HCT116 (cell line): Measurements from ENCODE around the gene FHOD1. TPM values are rescaled to one million over a fixed set of nuclear protein-coding genes. Genes with fewer than 3 reads are reported as not detected.

ENCODE experiments used
- ATAC-seq: fragments of 200-7000 bp; cut with Tn5 transposase; 2 replicates; pipeline ENCODE4 v1.9.1; 2020; ENCODE audit warnings: mild to moderate bottlenecking, moderate library complexity
- BruUV-seq: library from RNA; stranded (reverse); fragments of 400-500 nt; replicated peaks from 2 replicates; lab custom pipeline; 2021; lab: Mats Ljungman, UMichigan
- CTCF ChIA-PET: fragments of 300-600 bp; sonication (Branson Sonifier 250); formaldehyde crosslinking; loops from one replicate; lab custom pipeline; 2021; ENCODE audit warnings: antibody characterized with exemption; lab: Charles Lee
- POLR2A ChIA-PET: fragments of 300-600, 350-600 bp; sonication (Branson Sonifier 250); formaldehyde crosslinking; loops from one replicate; lab custom pipeline; 2021; ENCODE audit warnings: antibody characterized with exemption; lab: Charles Lee
- RAD21 ChIA-PET, 2 experiments: fragments of 300-600 bp; sonication (Branson Sonifier 250); formaldehyde crosslinking; loops; one replicate each; lab custom pipeline; 2023; ENCODE audit warnings: low total read pairs in 2 of 2; ENCODE audit not compliant: uncharacterized antibody in 2 of 2, unreplicated experiment in 2 of 2, low non-redundant PET in 1 of 2; lab: Charles Lee
- DNase-seq: peaks from one replicate; pipeline ENCODE4 v3.0.0-alpha.2; 2010; ENCODE audit warnings: low read depth, low spot score
- H2AFZ ChIP-seq: fragments of 200-600 bp; shearing (Covaris generic), sonication (generic); 2 replicates; pipeline ENCODE4 v1.6.1; 2017; ENCODE audit warnings: low read depth, mixed run types, mixed read lengths, antibody characterized with exemption, low read length; ENCODE audit not compliant: poor library complexity, severe bottlenecking
- H3K27ac ChIP-seq: 2 replicates; pipeline ENCODE4 v1.5.1; 2012; ENCODE audit warnings: low read depth, low read length
- H3K27me3 ChIP-seq: fragments of 200-600 bp; sonication (generic); 2 replicates; pipeline ENCODE4 v1.6.1; 2016; ENCODE audit warnings: mixed run types, low read length, mixed read lengths; ENCODE audit not compliant: insufficient read depth
- H3K36me3 ChIP-seq, 2 experiments: fragments of 200-500 bp in 1 of 2; fragments of 200-600 bp in 1 of 2; sonication (Bioruptor generic) in 1 of 2; sonication (generic) in 1 of 2; 2 replicates each; pipeline versions ENCODE4 v1.5.1 to v1.6.1; 2014 to 2016; ENCODE audit warnings: low read length in 2 of 2, inconsistent platforms in 1 of 2, mixed read lengths in 1 of 2, mixed run types in 1 of 2; ENCODE audit not compliant: insufficient read depth in 2 of 2, control insufficient read depth in 1 of 2
- H3K4me1 ChIP-seq, 2 experiments: fragments of 200-600 bp in 1 of 2; sonication (generic) in 1 of 2; 2 replicates each; pipeline versions ENCODE4 v1.5.1 to v1.6.1; 2012 to 2017; ENCODE audit warnings: low read length in 2 of 2, inconsistent platforms in 1 of 2, mild to moderate bottlenecking in 1 of 2, mixed read lengths in 1 of 2, mixed run types in 1 of 2, moderate library complexity in 1 of 2; ENCODE audit not compliant: insufficient read depth in 2 of 2, control insufficient read depth in 1 of 2
- H3K4me2 ChIP-seq: fragments of 200-600 bp; sonication (generic); 2 replicates; pipeline ENCODE4 v1.6.1; 2017; ENCODE audit warnings: mixed run types, low read length, mixed read lengths
- H3K4me3 ChIP-seq, 2 experiments: fragments of 200-600 bp in 1 of 2; sonication (generic) in 1 of 2; replicated peaks in 1 of 2; 2 replicates each; pipeline ENCODE4 v1.5.1; 2011 to 2016; ENCODE audit warnings: low read length in 2 of 2, control low read depth in 1 of 2, low read depth in 1 of 2, mild to moderate bottlenecking in 1 of 2, mixed read lengths in 1 of 2, mixed run types in 1 of 2
- H3K79me2 ChIP-seq: fragments of 200-600 bp; sonication (generic); 2 replicates; pipeline ENCODE4 v1.6.1; 2017; ENCODE audit warnings: mild to moderate bottlenecking, mixed run types, low read length, moderate library complexity, mixed read lengths; ENCODE audit not compliant: insufficient read depth
- H3K9ac ChIP-seq: fragments of 200-600 bp; sonication (generic); 2 replicates; pipeline ENCODE4 v1.6.1; 2016; ENCODE audit warnings: low read length, mixed read lengths
- H3K9me2 ChIP-seq: fragments of 200-600 bp; sonication (generic), shearing (Covaris generic); 2 replicates; pipeline ENCODE4 v1.6.1; 2017; ENCODE audit warnings: mixed run types, mild to moderate bottlenecking, moderate library complexity; ENCODE audit not compliant: insufficient read depth
- H3K9me3 ChIP-seq, 2 experiments: fragments of 200-500 bp in 1 of 2; fragments of 200-600 bp in 1 of 2; sonication (Bioruptor generic) in 1 of 2; sonication (generic) in 1 of 2; 2 replicates each; pipeline ENCODE4 v1.6.1; 2014 to 2017; ENCODE audit warnings: low read length in 2 of 2, mixed read lengths in 2 of 2, inconsistent platforms in 1 of 2, low read depth in 1 of 2, mild to moderate bottlenecking in 1 of 2, mixed run types in 1 of 2, moderate library complexity in 1 of 2; ENCODE audit not compliant: control insufficient read depth in 1 of 2, insufficient read depth in 1 of 2
- H4K20me1 ChIP-seq: fragments of 200-600 bp; sonication (generic), shearing (Covaris generic); 2 replicates; pipeline ENCODE4 v1.6.1; 2017; ENCODE audit warnings: mixed run types, mild to moderate bottlenecking, moderate library complexity; ENCODE audit not compliant: insufficient read depth
- CBX3 ChIP-seq: IDR thresholded peaks from 2 replicates; pipeline ENCODE4 v1.6.1; 2012; ENCODE audit warnings: low read depth
- CTCF ChIP-seq, 3 experiments: fragments of 200-600 bp in 1 of 3; sonication (generic) in 1 of 3; IDR thresholded peaks in 2 of 3; conservative IDR thresholded peaks in 1 of 3; 2 replicates each; pipeline ENCODE4 v1.5.1; 2012 to 2017; ENCODE audit warnings: low read depth in 2 of 3, low read length in 2 of 3, antibody characterized with exemption in 1 of 3, borderline replicate concordance in 1 of 3, control low read depth in 1 of 3, mild to moderate bottlenecking in 1 of 3, mixed read lengths in 1 of 3, mixed run types in 1 of 3, moderate library complexity in 1 of 3; ENCODE audit not compliant: insufficient read depth in 1 of 3
- EZH2 ChIP-seq: fragments of 200-600 bp; sonication (generic); IDR thresholded peaks from 2 replicates; pipeline ENCODE4 v1.6.1; 2017; ENCODE audit warnings: antibody characterized with exemption, mixed run types
- EZH2phosphoT487 ChIP-seq: fragments of 200-600 bp; IDR thresholded peaks from 2 replicates; pipeline ENCODE4 v1.6.1; 2018; ENCODE audit warnings: antibody characterized with exemption, borderline replicate concordance
- JUND ChIP-seq: IDR thresholded peaks from 2 replicates; pipeline ENCODE4 v1.6.1; 2012
- MAX ChIP-seq: IDR thresholded peaks from 2 replicates; pipeline ENCODE4 v1.6.1; 2012
- POLR2A ChIP-seq: IDR thresholded peaks from 2 replicates; pipeline ENCODE4 v1.7.0; 2011; ENCODE audit warnings: borderline replicate concordance; ENCODE audit not compliant: insufficient read depth, insufficient read length; ENCODE audit errors: extremely low read depth
- RAD21 ChIP-seq: IDR thresholded peaks from 2 replicates; pipeline ENCODE4 v1.6.1; 2012; ENCODE audit warnings: low read depth, mild to moderate bottlenecking
- REST ChIP-seq: IDR thresholded peaks from 2 replicates; pipeline ENCODE4 v1.6.1; 2012; ENCODE audit warnings: low read depth
- SP1 ChIP-seq: IDR thresholded peaks from 2 replicates; pipeline ENCODE4 v1.6.1; 2012; ENCODE audit warnings: low read depth
- TCF7L2 ChIP-seq: IDR thresholded peaks from 2 replicates; pipeline ENCODE4 v1.7.0; 2011; ENCODE audit warnings: borderline replicate concordance, inconsistent platforms; ENCODE audit not compliant: insufficient read depth, insufficient read length; ENCODE audit errors: extremely low read depth
- ZFX ChIP-seq: fragments of 450-650 bp; IDR thresholded peaks from 2 replicates; pipeline ENCODE4 v1.6.1; 2017
- intact Hi-C: fragments of 100-400 bp; cut with micrococcal nuclease; formaldehyde crosslinking; loops from 2 replicates; pipeline ENCODE4 v1.10.0; 2022
- total RNA-seq: library from RNA; stranded (reverse); gene quantifications from one replicate; pipeline ENCODE4 v1.2.1, GENCODE V29; 2021; ENCODE audit not compliant: unreplicated experiment
- TF ChIP-seq, protein P1 (sequence below): IDR thresholded peaks from 2 replicates; pipeline ENCODE4 v1.6.1; 2011; ENCODE audit warnings: mild to moderate bottlenecking, low read length, moderate library complexity; ENCODE audit not compliant: insufficient replicate concordance; ENCODE audit errors: extremely low read depth
- TF ChIP-seq, protein P2 (sequence below): IDR thresholded peaks from 2 replicates; pipeline ENCODE4 v1.6.1; 2012

The FHOD1 gene
- total RNA-seq, 1 experiment from 2014 or later: 69.2 TPM

GRCh38 chr16:67227567-67227921, 19.7 kb downstream of the FHOD1 start:
- H3K9me2 ChIP-seq: no peaks in the 10 kb centered on the region
- ATAC-seq: no peak
- ChIA-PET RAD21 (no interaction called here), POLR2A (interaction anchor here (0.8 to 1.6 kb wide), 8 partner anchors 9 to 57 kb away, joined by 3 to 13 read pairs (median 4); partner anchors contain the start of genes FHOD1 and NOL3), CTCF (interaction anchor here (1.0 to 2.5 kb wide), 5 partner anchors 9 to 254 kb away, joined by 3 to 10 read pairs (median 9); partner anchors contain the start of gene ATP6V0D1)
- H3K9ac ChIP-seq: peak overlapping the region; percentile 80
- no peak overlapping the region for H2AFZ ChIP-seq
- peak overlapping the region; percentile 88 for H3K4me2 ChIP-seq
- intact Hi-C loops: no loop called here
- H3K79me2 ChIP-seq: peaks cover 18% of the 10 kb centered on the region
- peaks cover 18 to 36% of the 10 kb centered on the region in 2 experiments; a peak in 3 of 4 replicates for H3K36me3 ChIP-seq
- no peaks in the 10 kb centered on the region for H3K27me3 ChIP-seq
- peaks cover 6 to 18% of the 10 kb centered on the region in 2 experiments; a peak in 3 of 4 replicates for H3K4me1 ChIP-seq
- no peaks in the 10 kb centered on the region for H4K20me1 ChIP-seq
- no peak for DNase-seq
- no TSS peak for BruUV-seq
- peak overlapping the region; percentile 80 to 88 for H3K4me3 ChIP-seq
- peak overlapping the region; percentile 48 for H3K27ac ChIP-seq
- no peak for TF ChIP-seq REST
- no peak for TF ChIP-seq EZH2
- no peak for TF ChIP-seq CTCF (IDR thresholded peaks at IDR 0.05 in 2 of 3, conservative IDR thresholded peaks at IDR 0.05 in 1 of 3; ENCODE audit: borderline replicate concordance in 1 of 3, insufficient read depth in 1 of 3, low read depth in 2 of 3, low read length in 2 of 3)
- no peak for TF ChIP-seq CBX3
- no peak for TF ChIP-seq EZH2phosphoT487
- TF ChIP-seq POLR2A: no peak
- TF ChIP-seq ZFX: no peak
- TF ChIP-seq, protein P1, sequence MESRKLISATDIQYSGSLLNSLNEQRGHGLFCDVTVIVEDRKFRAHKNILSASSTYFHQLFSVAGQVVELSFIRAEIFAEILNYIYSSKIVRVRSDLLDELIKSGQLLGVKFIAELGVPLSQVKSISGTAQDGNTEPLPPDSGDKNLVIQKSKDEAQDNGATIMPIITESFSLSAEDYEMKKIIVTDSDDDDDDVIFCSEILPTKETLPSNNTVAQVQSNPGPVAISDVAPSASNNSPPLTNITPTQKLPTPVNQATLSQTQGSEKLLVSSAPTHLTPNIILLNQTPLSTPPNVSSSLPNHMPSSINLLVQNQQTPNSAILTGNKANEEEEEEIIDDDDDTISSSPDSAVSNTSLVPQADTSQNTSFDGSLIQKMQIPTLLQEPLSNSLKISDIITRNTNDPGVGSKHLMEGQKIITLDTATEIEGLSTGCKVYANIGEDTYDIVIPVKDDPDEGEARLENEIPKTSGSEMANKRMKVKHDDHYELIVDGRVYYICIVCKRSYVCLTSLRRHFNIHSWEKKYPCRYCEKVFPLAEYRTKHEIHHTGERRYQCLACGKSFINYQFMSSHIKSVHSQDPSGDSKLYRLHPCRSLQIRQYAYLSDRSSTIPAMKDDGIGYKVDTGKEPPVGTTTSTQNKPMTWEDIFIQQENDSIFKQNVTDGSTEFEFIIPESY: no peak
- TF ChIP-seq TCF7L2: no peak
- TF ChIP-seq MAX: no peak
- no peak for TF ChIP-seq RAD21
- no peak for TF ChIP-seq SP1
- no peak for TF ChIP-seq JUND
- TF ChIP-seq, protein P2, sequence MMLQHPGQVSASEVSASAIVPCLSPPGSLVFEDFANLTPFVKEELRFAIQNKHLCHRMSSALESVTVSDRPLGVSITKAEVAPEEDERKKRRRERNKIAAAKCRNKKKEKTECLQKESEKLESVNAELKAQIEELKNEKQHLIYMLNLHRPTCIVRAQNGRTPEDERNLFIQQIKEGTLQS: no peak
- no peaks in the 10 kb centered on the region for H3K9me3 ChIP-seq
